Endothelial cell of umbilical vein (primary cell): ENCODE data around the gene PTCH1.

Experiments used
- CTCF ChIP-seq, 2 donors: IDR thresholded peaks; 1 replicate in 1 of 2; 2 replicates in 1 of 2; pipeline ENCODE4 v1.5.1; 2011; ENCODE audit warnings: low read length in 2 of 2, mild to moderate bottlenecking in 2 of 2, moderate library complexity in 2 of 2, control low read depth in 1 of 2, inconsistent platforms in 1 of 2, low read depth in 1 of 2; ENCODE audit not compliant: insufficient read depth in 1 of 2; ENCODE audit errors: extremely low read depth in 1 of 2
- EZH2 ChIP-seq: IDR thresholded peaks from 2 replicates; pipeline ENCODE4 v1.6.1; 2012; ENCODE audit warnings: borderline replicate concordance, low read depth, mild to moderate bottlenecking, moderate library complexity, low read length, inconsistent platforms; ENCODE audit not compliant: severe bottlenecking
- GATA2 ChIP-seq: IDR thresholded peaks from 2 replicates; pipeline ENCODE4 v1.7.0; 2011; ENCODE audit warnings: low read depth, mild to moderate bottlenecking, moderate library complexity, mixed read lengths, low read length; ENCODE audit not compliant: insufficient read length, insufficient read depth
- MYC ChIP-seq: IDR thresholded peaks from one replicate; pipeline ENCODE4 v1.6.1; 2011; ENCODE audit warnings: mild to moderate bottlenecking, low read depth, low read length
- POLR2A ChIP-seq: IDR thresholded peaks from 2 replicates; pipeline ENCODE4 v1.6.1; 2012; ENCODE audit warnings: low read depth, mild to moderate bottlenecking, control low read depth, low read length
- POLR2AphosphoS5 ChIP-seq: IDR thresholded peaks from 2 replicates; pipeline ENCODE4 v1.6.1; 2012; ENCODE audit warnings: low read depth, mild to moderate bottlenecking, control low read depth, low read length, moderate library complexity; ENCODE audit not compliant: insufficient read depth

GRCh38 chr9:95495961-95496360, 20.8 kb downstream of the PTCH1 start:
- TF ChIP-seq MYC (no peak), POLR2AphosphoS5 (no peak), POLR2A (no peak), CTCF (IDR thresholded peaks at IDR 0.05; ENCODE audit: extremely low read depth in 1 of 2, insufficient read depth in 1 of 2, low read depth in 1 of 2, low read length in 2 of 2) (no peak), EZH2 (no peak), GATA2 (no peak)
